Measurements from ENCODE around the gene ESRRG.

Gene ESRRG

DNA sequence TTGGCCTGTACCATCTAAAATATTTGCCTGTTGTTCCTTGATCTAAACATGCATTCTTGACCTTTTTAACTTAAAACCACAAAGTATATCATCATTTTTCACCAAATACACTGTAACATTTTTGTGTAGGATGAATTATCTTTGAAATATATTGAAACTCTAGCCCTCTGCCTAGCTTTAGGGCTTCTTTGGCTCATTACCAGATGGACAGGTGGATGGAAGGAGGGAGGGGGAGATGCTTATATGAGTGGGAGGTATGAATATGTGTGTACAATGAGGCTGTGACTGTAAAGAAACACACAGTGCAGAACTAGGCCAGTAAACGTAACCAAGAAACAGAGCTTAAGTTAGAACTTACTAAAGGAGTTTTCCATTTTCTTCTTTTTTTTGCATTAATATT is 118.5 kb downstream of the ESRRG start:
- Histone ChIP-seq H3K4me3 (ENCODE audit: low read depth, low read length) (no peak overlapping the region), H3K27ac (ENCODE audit: low read depth, low read length) (no peak overlapping the region), H3K9ac (ENCODE audit: low read depth, low read length) (no peak overlapping the region), H3K9me3 (ENCODE audit: control insufficient read depth, insufficient read depth, low read length) (no peaks in the 10 kb centered on the region), H3K36me3 (ENCODE audit: control insufficient read depth, insufficient read depth, low read length) (no peaks in the 10 kb centered on the region), H3K27me3 (ENCODE audit: control insufficient read depth, insufficient read depth, low read length) (peaks cover 17% of the 10 kb centered on the region), H3K4me1 (ENCODE audit: control insufficient read depth, insufficient read depth, low read length) (peaks cover 11% of the 10 kb centered on the region)

DNA sequence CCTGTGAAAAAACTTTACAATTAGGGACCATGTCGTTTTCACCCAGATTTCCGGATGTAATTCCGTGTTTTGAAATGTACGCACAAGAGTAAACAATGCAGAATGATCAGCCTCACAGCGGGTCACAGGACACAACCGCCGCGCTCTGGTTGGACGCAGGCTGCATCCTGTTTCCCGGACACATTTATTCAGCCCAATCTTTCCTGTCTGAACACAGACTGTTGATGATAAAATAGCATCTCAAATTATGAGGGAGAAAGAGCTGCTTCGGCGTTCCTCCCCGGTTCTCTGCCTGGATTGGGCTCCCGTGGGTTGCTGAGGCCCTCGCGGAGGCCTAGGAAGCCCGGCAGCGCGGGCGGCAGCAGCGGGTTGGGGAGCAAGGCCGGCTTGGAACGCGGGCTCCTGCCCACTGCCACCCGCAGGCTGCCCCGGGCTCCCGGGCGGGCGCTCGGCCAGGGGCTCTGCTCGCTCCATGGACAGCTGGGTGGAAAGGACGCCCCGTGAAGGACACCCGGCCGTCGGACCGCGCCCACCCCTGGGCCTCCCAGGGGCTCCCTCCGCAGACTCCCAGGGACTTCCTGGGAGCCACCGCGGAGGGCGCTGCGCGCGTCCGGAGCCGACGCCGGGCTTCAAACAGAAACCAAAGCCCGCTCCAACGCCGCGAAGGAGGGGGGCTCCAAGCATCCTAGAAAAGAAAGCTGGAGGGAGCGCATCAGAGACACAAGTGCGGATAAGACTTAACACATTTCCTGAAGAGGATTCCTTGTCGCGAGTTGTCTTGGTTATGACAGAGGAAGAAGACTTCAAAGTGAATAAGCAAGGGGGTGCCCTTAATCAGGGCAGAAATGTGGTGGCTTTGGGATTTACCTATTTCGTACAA is 122.3 kb downstream of the ESRRG start:
- H3K27me3 ChIP-seq (ENCODE audit: control insufficient read depth, insufficient read depth, low read length), result peaks cover 18% of the 10 kb centered on the region
- peaks cover 25% of the 10 kb centered on the region for H3K4me1 ChIP-seq (ENCODE audit: control insufficient read depth, insufficient read depth, low read length)
- peak overlapping the region; percentile 84 for H3K4me3 ChIP-seq (ENCODE audit: low read depth, low read length)
- no peaks in the 10 kb centered on the region for H3K36me3 ChIP-seq (ENCODE audit: control insufficient read depth, insufficient read depth, low read length)
- H3K9me3 ChIP-seq (ENCODE audit: control insufficient read depth, insufficient read depth, low read length), result no peaks in the 10 kb centered on the region
- peak overlapping the region; percentile 79 for H3K9ac ChIP-seq (ENCODE audit: low read depth, low read length)
- H3K27ac ChIP-seq (ENCODE audit: low read depth, low read length), result peak overlapping the region; percentile 56

- no peak overlapping the region for H3K9ac ChIP-seq (ENCODE audit: low read depth, low read length)
- H3K27ac ChIP-seq (ENCODE audit: low read depth, low read length), result no peak overlapping the region
- H3K4me1 ChIP-seq (ENCODE audit: control insufficient read depth, insufficient read depth, low read length), result peaks cover 27% of the 10 kb centered on the region
- no peaks in the 10 kb centered on the region for H3K9me3 ChIP-seq (ENCODE audit: control insufficient read depth, insufficient read depth, low read length)
- no peaks in the 10 kb centered on the region for H3K36me3 ChIP-seq (ENCODE audit: control insufficient read depth, insufficient read depth, low read length)
- H3K27me3 ChIP-seq (ENCODE audit: control insufficient read depth, insufficient read depth, low read length), result peaks cover 18% of the 10 kb centered on the region
- H3K4me3 ChIP-seq (ENCODE audit: low read depth, low read length), result no peak overlapping the region
These were observed 123.4 kb downstream of the ESRRG start for GRCh38 chr1:216599851-216600250.

DNA sequence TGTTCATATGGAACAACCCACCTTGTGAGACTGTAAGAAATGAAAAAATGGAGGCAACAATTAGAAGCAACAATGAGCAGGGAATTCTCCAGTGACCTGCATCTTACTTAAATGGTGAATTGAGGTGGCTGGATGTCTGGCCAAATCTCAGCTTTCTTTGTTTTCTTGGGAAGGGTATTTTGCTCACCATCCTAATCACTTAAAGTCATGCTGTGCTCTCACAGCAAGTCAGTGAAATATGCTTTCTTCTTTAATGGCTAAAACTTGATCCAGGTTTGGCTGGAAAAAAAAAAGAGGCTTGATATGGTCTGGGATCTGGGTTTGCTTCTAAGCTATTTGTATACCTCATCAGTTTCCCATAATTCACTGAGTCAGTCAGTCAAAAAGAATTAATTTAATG is 124.8 kb downstream of the ESRRG start:
- Histone ChIP-seq H3K4me3 (ENCODE audit: low read depth, low read length) (no peak overlapping the region), H3K36me3 (ENCODE audit: control insufficient read depth, insufficient read depth, low read length) (no peaks in the 10 kb centered on the region), H3K9ac (ENCODE audit: low read depth, low read length) (no peak overlapping the region), H3K9me3 (ENCODE audit: control insufficient read depth, insufficient read depth, low read length) (no peaks in the 10 kb centered on the region), H3K27me3 (ENCODE audit: control insufficient read depth, insufficient read depth, low read length) (peaks cover 18% of the 10 kb centered on the region), H3K27ac (ENCODE audit: low read depth, low read length) (peak overlapping the region; percentile 70), H3K4me1 (ENCODE audit: control insufficient read depth, insufficient read depth, low read length) (peaks cover 27% of the 10 kb centered on the region)

- Histone ChIP-seq H3K9me3 (ENCODE audit: control insufficient read depth, insufficient read depth, low read length) (no peaks in the 10 kb centered on the region), H3K27me3 (ENCODE audit: control insufficient read depth, insufficient read depth, low read length) (peaks cover 7% of the 10 kb centered on the region), H3K4me1 (ENCODE audit: control insufficient read depth, insufficient read depth, low read length) (peaks cover 27% of the 10 kb centered on the region), H3K9ac (ENCODE audit: low read depth, low read length) (no peak overlapping the region), H3K36me3 (ENCODE audit: control insufficient read depth, insufficient read depth, low read length) (no peaks in the 10 kb centered on the region), H3K27ac (ENCODE audit: low read depth, low read length) (no peak overlapping the region), H3K4me3 (ENCODE audit: low read depth, low read length) (no peak overlapping the region)
These were observed 126.9 kb downstream of the ESRRG start for GRCh38 chr1:216596281-216596862.

DNA sequence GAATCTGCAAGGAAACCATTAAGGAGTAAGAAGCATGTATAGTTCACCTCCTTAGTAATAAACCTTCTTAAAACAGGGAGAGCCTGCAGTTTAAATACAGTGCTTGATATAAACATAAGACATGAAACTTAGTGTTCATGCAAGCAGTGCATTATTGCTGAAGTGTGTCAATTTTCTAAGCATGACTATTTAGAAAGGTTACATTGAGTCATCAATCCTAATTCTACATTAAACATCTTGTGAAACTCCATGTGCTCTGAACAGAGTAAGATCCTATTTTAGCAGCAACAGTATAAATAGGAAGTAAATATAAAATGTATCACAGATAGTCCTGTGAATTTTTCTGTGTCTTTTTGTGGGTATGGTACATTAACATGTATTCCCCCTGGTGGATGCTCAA is 135.5 kb downstream of the ESRRG start:
- Histone ChIP-seq H3K4me1 (ENCODE audit: control insufficient read depth, insufficient read depth, low read length) (no peaks in the 10 kb centered on the region), H3K9ac (ENCODE audit: low read depth, low read length) (no peak overlapping the region), H3K9me3 (ENCODE audit: control insufficient read depth, insufficient read depth, low read length) (no peaks in the 10 kb centered on the region; the same call in 1 of the 2 replicates), H3K36me3 (ENCODE audit: control insufficient read depth, insufficient read depth, low read length) (no peaks in the 10 kb centered on the region), H3K27me3 (ENCODE audit: control insufficient read depth, insufficient read depth, low read length) (no peaks in the 10 kb centered on the region), H3K4me3 (ENCODE audit: low read depth, low read length) (no peak overlapping the region), H3K27ac (ENCODE audit: low read depth, low read length) (no peak overlapping the region)

DNA sequence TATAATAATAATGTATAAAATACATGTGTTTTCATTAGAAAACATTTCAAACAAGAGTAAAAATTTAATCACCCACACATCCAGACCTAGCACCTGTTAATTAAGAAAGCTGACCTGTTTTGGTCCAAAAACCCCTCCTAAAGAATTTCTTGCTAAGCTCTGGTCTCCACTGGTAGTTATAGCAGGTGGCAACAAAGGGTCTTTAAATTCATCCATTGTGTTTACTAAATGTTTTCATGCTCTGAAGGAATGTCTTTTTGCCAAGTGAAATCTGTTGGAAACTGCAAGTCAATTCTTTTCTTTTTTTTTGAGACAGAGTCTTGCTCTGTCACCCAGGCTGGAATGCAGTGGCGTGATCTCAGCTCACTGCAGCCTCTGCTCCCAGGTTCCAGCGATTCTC is 141.1 kb downstream of the ESRRG start:
- H3K36me3 ChIP-seq (ENCODE audit: control insufficient read depth, insufficient read depth, low read length), result no peaks in the 10 kb centered on the region
- no peaks in the 10 kb centered on the region for H3K27me3 ChIP-seq (ENCODE audit: control insufficient read depth, insufficient read depth, low read length)
- no peak overlapping the region for H3K4me3 ChIP-seq (ENCODE audit: low read depth, low read length)
- H3K9ac ChIP-seq (ENCODE audit: low read depth, low read length), result no peak overlapping the region
- H3K4me1 ChIP-seq (ENCODE audit: control insufficient read depth, insufficient read depth, low read length), result no peaks in the 10 kb centered on the region
- H3K9me3 ChIP-seq (ENCODE audit: control insufficient read depth, insufficient read depth, low read length), result no peaks in the 10 kb centered on the region; the same call in 1 of the 2 replicates
- no peak overlapping the region for H3K27ac ChIP-seq (ENCODE audit: low read depth, low read length)

DNA sequence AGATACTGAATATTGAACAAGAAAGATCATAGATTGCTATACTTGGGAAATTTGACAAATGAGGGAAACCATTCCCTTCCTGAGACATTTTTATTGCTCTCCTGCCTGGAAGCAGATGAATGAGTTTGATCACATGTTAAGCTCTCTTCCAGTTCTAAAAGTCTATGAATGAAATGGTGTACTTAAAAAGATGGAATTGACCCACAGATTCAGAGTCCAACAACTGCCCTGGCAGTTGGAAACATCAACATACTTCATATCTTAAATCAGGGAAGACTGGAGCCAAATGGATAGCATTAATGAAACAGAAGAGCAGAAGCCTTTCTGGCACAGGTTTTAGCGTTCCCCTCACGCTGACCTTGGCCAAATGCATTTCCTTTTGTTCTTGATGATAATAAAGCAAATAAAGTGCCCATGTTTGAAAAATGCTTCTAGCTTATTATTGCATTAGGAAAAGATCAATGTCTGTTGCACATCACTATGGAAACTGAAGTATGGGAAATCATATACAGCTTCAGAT is 142.6 kb downstream of the ESRRG start:
- Histone ChIP-seq H3K4me1 (ENCODE audit: control insufficient read depth, insufficient read depth, low read length) (no peaks in the 10 kb centered on the region), H3K9me3 (ENCODE audit: control insufficient read depth, insufficient read depth, low read length) (no peaks in the 10 kb centered on the region; the same call in 1 of the 2 replicates), H3K9ac (ENCODE audit: low read depth, low read length) (no peak overlapping the region), H3K27ac (ENCODE audit: low read depth, low read length) (no peak overlapping the region), H3K27me3 (ENCODE audit: control insufficient read depth, insufficient read depth, low read length) (no peaks in the 10 kb centered on the region), H3K4me3 (ENCODE audit: low read depth, low read length) (no peak overlapping the region), H3K36me3 (ENCODE audit: control insufficient read depth, insufficient read depth, low read length) (no peaks in the 10 kb centered on the region)

- Histone ChIP-seq H3K4me3 (ENCODE audit: low read depth, low read length) (no peak overlapping the region), H3K27ac (ENCODE audit: low read depth, low read length) (no peak overlapping the region), H3K9ac (ENCODE audit: low read depth, low read length) (no peak overlapping the region), H3K36me3 (ENCODE audit: control insufficient read depth, insufficient read depth, low read length) (no peaks in the 10 kb centered on the region), H3K27me3 (ENCODE audit: control insufficient read depth, insufficient read depth, low read length) (no peaks in the 10 kb centered on the region), H3K4me1 (ENCODE audit: control insufficient read depth, insufficient read depth, low read length) (no peaks in the 10 kb centered on the region), H3K9me3 (ENCODE audit: control insufficient read depth, insufficient read depth, low read length) (no peaks in the 10 kb centered on the region)
These were observed 146.8 kb downstream of the ESRRG start for GRCh38 chr1:216576234-216576937.

DNA sequence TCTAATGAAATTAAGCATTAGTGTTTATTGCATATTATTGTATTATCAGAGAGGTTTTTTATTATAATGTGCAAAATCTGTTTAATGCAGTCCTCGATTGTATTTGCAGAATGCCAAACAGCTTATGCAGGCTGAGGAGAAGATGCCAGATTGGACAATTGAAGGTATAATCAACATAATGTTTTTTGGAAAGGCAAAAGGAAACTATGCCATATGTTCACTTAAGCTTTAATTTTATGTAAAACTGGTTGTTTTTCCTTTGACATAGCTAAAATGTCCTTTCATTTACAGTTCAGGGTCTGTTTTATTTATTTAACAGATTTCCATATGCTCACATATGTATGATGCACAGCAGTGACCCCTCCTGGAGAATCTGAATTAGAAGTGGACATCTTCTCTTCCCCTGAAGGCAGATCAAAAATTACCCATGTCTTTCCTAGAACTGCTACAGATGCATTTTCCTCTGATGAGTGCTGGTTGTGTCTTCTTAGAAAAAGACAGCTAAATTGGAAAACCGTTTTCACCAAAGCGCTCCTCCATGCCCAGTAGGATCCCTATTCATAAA is 156.5 kb downstream of the ESRRG start:
- Histone ChIP-seq H3K27ac (ENCODE audit: low read depth, low read length) (no peak overlapping the region), H3K4me3 (ENCODE audit: low read depth, low read length) (no peak overlapping the region), H3K9ac (ENCODE audit: low read depth, low read length) (no peak overlapping the region), H3K4me1 (ENCODE audit: control insufficient read depth, insufficient read depth, low read length) (no peaks in the 10 kb centered on the region), H3K9me3 (ENCODE audit: control insufficient read depth, insufficient read depth, low read length) (no peaks in the 10 kb centered on the region), H3K27me3 (ENCODE audit: control insufficient read depth, insufficient read depth, low read length) (no peaks in the 10 kb centered on the region), H3K36me3 (ENCODE audit: control insufficient read depth, insufficient read depth, low read length) (no peaks in the 10 kb centered on the region)
